A549 (cell line): ENCODE measurements around the gene CPNE1. TPM values are rescaled to one million over a fixed set of nuclear protein-coding genes. Genes with fewer than 3 reads are reported as not detected.

Source experiments
- ATAC-seq, 2 experiments: fragments of 200-7000 bp in 1 of 2; fragments of >200 bp in 1 of 2; cut with Nextera tagmentation in 1 of 2; cut with Tn5 transposase in 1 of 2; 3 replicates each; pipeline versions ENCODE4 v1.8.0 to v1.9.1; 2018 to 2020; ENCODE audit warnings: mild to moderate bottlenecking in 1 of 2, moderate library complexity in 1 of 2
- CTCF ChIA-PET: fragments of 300-600 bp; sonication (Branson Sonifier 250); formaldehyde crosslinking; extraction: SDS; loops from one replicate; lab custom pipeline; 2021; ENCODE audit warnings: antibody characterized with exemption, inconsistent platforms; lab: Yijun Ruan, JAX
- POLR2A ChIA-PET: fragments of 350-600 bp; formaldehyde crosslinking; extraction: SDS; loops from one replicate; lab custom pipeline; 2021; ENCODE audit warnings: antibody characterized with exemption, inconsistent platforms; lab: Yijun Ruan, JAX
- DNase-seq, 2 experiments: peaks; one replicate each; pipeline versions ENCODE4 v3.0.0 to v3.0.0-alpha.2; 2011 to 2016; ENCODE audit warnings: low read depth in 1 of 2, low spot score in 1 of 2
- FAIRE-seq: peaks from 2 replicates; lab custom pipeline; 2011; peaks lifted over from hg19 to GRCh38; lab: Jason Lieb, UNC
- H3K27ac ChIP-seq, 2 experiments: fragments of >200 bp; sonication (Bioruptor Twin); formaldehyde crosslinking; 3 replicates each; pipeline ENCODE4 v1.5.1; 2016 to 2017
- H3K4me1 ChIP-seq: fragments of >200 bp; sonication (Bioruptor Twin); formaldehyde crosslinking; 3 replicates; pipeline ENCODE4 v1.6.1; 2016
- H3K4me2 ChIP-seq: fragments of >200 bp; sonication (Bioruptor Twin); formaldehyde crosslinking; 3 replicates; pipeline ENCODE4 v1.6.1; 2016
- H3K4me3 ChIP-seq: fragments of >200 bp; sonication (Bioruptor Twin); formaldehyde crosslinking; 3 replicates; pipeline ENCODE4 v1.5.1; 2016
- H3K9me3 ChIP-seq: fragments of >200 bp; sonication (Bioruptor Twin); formaldehyde crosslinking; 3 replicates; pipeline ENCODE4 v1.6.1; 2016
- BCL3 ChIP-seq: fragments of >200 bp; sonication (Bioruptor Twin); formaldehyde crosslinking; IDR thresholded peaks from 3 replicates; pipeline ENCODE4 v1.6.1; 2016
- CEBPB ChIP-seq, 2 experiments: fragments of >200 bp in 1 of 2; sonication (Bioruptor Twin) in 1 of 2; formaldehyde crosslinking in 1 of 2; IDR thresholded peaks; 2 replicates each; pipeline ENCODE4 v1.6.1; 2012 to 2016
- CHD4 ChIP-seq: fragments of 200-600 bp; sonication (generic); IDR thresholded peaks from 2 replicates; pipeline ENCODE4 v1.6.1; 2016; ENCODE audit warnings: antibody characterized with exemption, mild to moderate bottlenecking, borderline replicate concordance
- E2F6 ChIP-seq: IDR thresholded peaks from 2 replicates; pipeline ENCODE4 v1.6.1; 2012; ENCODE audit warnings: low read depth, borderline replicate concordance
- EHMT2 ChIP-seq: fragments of 200-600 bp; sonication (generic); IDR thresholded peaks from 2 replicates; pipeline ENCODE4 v1.6.1; 2016; ENCODE audit warnings: antibody characterized with exemption, low read depth, mild to moderate bottlenecking, moderate library complexity
- EP300 ChIP-seq, 2 experiments: fragments of >200 bp; sonication (Bioruptor Twin); formaldehyde crosslinking; IDR thresholded peaks; 2 replicates in 1 of 2; 3 replicates in 1 of 2; pipeline ENCODE4 v1.6.1; 2016 to 2017
- ESRRA ChIP-seq: fragments of 150-350 bp; IDR thresholded peaks from 2 replicates; pipeline ENCODE4 v1.6.1; 2014; ENCODE audit warnings: mild to moderate bottlenecking, low read length, borderline replicate concordance
- FOSB ChIP-seq: fragments of 250-450 bp; sonication (Bioruptor Pico); IDR thresholded peaks from 2 replicates; pipeline ENCODE4 v1.5.0; 2020; ENCODE audit warnings: mild to moderate bottlenecking, moderate library complexity
- GATA3 ChIP-seq: IDR thresholded peaks from 2 replicates; pipeline ENCODE4 v1.6.1; 2012; ENCODE audit warnings: borderline replicate concordance
- HMGXB4 ChIP-seq: fragments of 250-450 bp; sonication (Bioruptor Pico); IDR thresholded peaks from 2 replicates; pipeline ENCODE4 v1.5.0; 2021; ENCODE audit warnings: mild to moderate bottlenecking, moderate library complexity, borderline replicate concordance
- HOXB5 ChIP-seq: fragments of 250-450 bp; sonication (Bioruptor Pico); IDR thresholded peaks from 2 replicates; pipeline ENCODE4 v1.5.0; 2020; ENCODE audit warnings: mild to moderate bottlenecking, moderate library complexity
- JUN ChIP-seq, 2 experiments: fragments of >200 bp; sonication (Bioruptor Twin); formaldehyde crosslinking; IDR thresholded peaks; 2 replicates in 1 of 2; 3 replicates in 1 of 2; pipeline ENCODE4 v1.6.1; 2016 to 2017
- JUNB ChIP-seq: fragments of >200 bp; sonication (Bioruptor Twin); formaldehyde crosslinking; IDR thresholded peaks from 2 replicates; pipeline ENCODE4 v1.6.1; 2016
- KDM5A ChIP-seq: fragments of 200-600 bp; sonication (generic); IDR thresholded peaks from 2 replicates; pipeline ENCODE4 v1.6.1; 2016; ENCODE audit warnings: antibody characterized with exemption, mild to moderate bottlenecking
- MAFK ChIP-seq: fragments of 450-650 bp; IDR thresholded peaks from 2 replicates; pipeline ENCODE4 v1.6.1; 2014; ENCODE audit not compliant: partially characterized antibody
- MAX ChIP-seq: IDR thresholded peaks from 2 replicates; pipeline ENCODE4 v1.6.1; 2012
- NR3C1 ChIP-seq: fragments of >200 bp; sonication (Bioruptor Twin); formaldehyde crosslinking; IDR thresholded peaks from 3 replicates; pipeline ENCODE4 v1.6.1; 2017
- POLR2A ChIP-seq: IDR thresholded peaks from 2 replicates; pipeline ENCODE4 v1.6.1; 2012; ENCODE audit warnings: mild to moderate bottlenecking, low read length
- RFX5 ChIP-seq: fragments of 450-650 bp; IDR thresholded peaks from 2 replicates; pipeline ENCODE4 v1.7.1; 2014; ENCODE audit warnings: antibody characterized with exemption, mild to moderate bottlenecking, moderate library complexity
- SMC3 ChIP-seq: fragments of >200 bp; sonication (Bioruptor Twin); formaldehyde crosslinking; IDR thresholded peaks from 3 replicates; pipeline ENCODE4 v1.6.1; 2018; ENCODE audit warnings: inconsistent platforms
- USF2 ChIP-seq: fragments of 450-650 bp; IDR thresholded peaks from 2 replicates; pipeline ENCODE4 v1.6.1; 2014; ENCODE audit warnings: antibody characterized with exemption
- ZC3H11A ChIP-seq: fragments of 450-650 bp; IDR thresholded peaks from 2 replicates; pipeline ENCODE4 v1.6.1; 2014; ENCODE audit warnings: antibody characterized with exemption, mild to moderate bottlenecking
- ZNF302 ChIP-seq: fragments of 250-450 bp; sonication (Bioruptor Pico); IDR thresholded peaks from 2 replicates; pipeline ENCODE4 v1.9.0; 2021; ENCODE audit warnings: inconsistent platforms, mild to moderate bottlenecking, moderate library complexity
- WGBS: methylation state at CpG from one replicate; pipeline ENCODE4 v1.1.6; 2017; ENCODE audit errors: missing lambda C conversion rate; 5-methylcytosine and 5-hydroxymethylcytosine counted together
- polyA plus RNA-seq, 4 experiments: library from polyadenylated mRNA; depleted of rRNA in 3 of 4; stranded (reverse); fragments of >200 nt; fragmentation: RNase III in 1 of 4; extraction: RNeasy Plus Mini Kit Qiagen cat#74134 plus additional on column Dnase treatment in 1 of 4; gene quantifications; 2 replicates in 3 of 4; 3 replicates in 1 of 4; pipeline ENCODE4 v1.2.3, GENCODE V29; 2011 to 2017

The CPNE1 gene
- polyA plus RNA-seq, 2 of the 4 experiments (the other 2 are of a cell fraction), result 199 to 244 TPM

- no peak overlapping the region for H3K4me3 ChIP-seq
- no peak for ATAC-seq
- no peaks in the 10 kb centered on the region; the same call in 2 of the 3 replicates for H3K4me1 ChIP-seq
- no peaks in the 10 kb centered on the region for H3K9me3 ChIP-seq
- POLR2A ChIA-PET, result interaction anchor here (1.7 kb wide), 1 partner anchor 10 kb away, joined by 4 read pairs; no protein-coding TSS in a partner anchor
- no peak for FAIRE-seq
- CTCF ChIA-PET, result interaction anchor here (2.3 kb wide), 1 partner anchor 35 kb away, joined by 8 read pairs; no protein-coding TSS in a partner anchor
- DNase-seq, result no peak
- no peak overlapping the region for H3K4me2 ChIP-seq
- no peak for TF ChIP-seq ESRRA
- TF ChIP-seq NR3C1, result no peak
- no peak for TF ChIP-seq JUN (IDR thresholded peaks at IDR 0.05)
- no peak for TF ChIP-seq E2F6
- no peak overlapping the region for H3K27ac ChIP-seq
- WGBS, result 94% methylated on average over 9 of the region's 9 CpGs
Observed at GRCh38 chr20:35654415-35654814, 10.3 kb downstream of the CPNE1 start.

- CTCF ChIA-PET, result interaction anchor here (0.9 to 2.3 kb wide), 3 partner anchors 18 to 47 kb away, joined by 3 to 8 read pairs (median 3); no protein-coding TSS in a partner anchor
- DNase-seq (no peak), ATAC-seq (no peak)
- H3K4me1 ChIP-seq, result no peaks in the 10 kb centered on the region; the same call in 2 of the 3 replicates
- 95% methylated on average over 4 of the region's 4 CpGs for WGBS
- TF ChIP-seq JUNB (no peak), MAX (no peak), CEBPB (IDR thresholded peaks at IDR 0.05) (no peak), KDM5A (no peak), POLR2A (no peak), EP300 (IDR thresholded peaks at IDR 0.05) (no peak), HMGXB4 (CRISPR knock-in tag) (no peak)
- TF ChIP-seq, all 56 proteins: peak for 0
- Histone ChIP-seq H3K4me3 (no peak overlapping the region), H3K9me3 (no peaks in the 10 kb centered on the region), H3K4me2 (no peak overlapping the region), H3K27ac (no peak overlapping the region)
- POLR2A ChIA-PET, result no interaction called here
- FAIRE-seq, result no peak
Observed at GRCh38 chr20:35653893-35654292, 10.8 kb downstream of the CPNE1 start.

- ChIA-PET CTCF (interaction anchor here (0.9 to 2.3 kb wide), 3 partner anchors 18 to 47 kb away, joined by 3 to 8 read pairs (median 3); no protein-coding TSS in a partner anchor), POLR2A (no interaction called here)
- Histone ChIP-seq H3K4me3 (no peak overlapping the region), H3K9me3 (no peaks in the 10 kb centered on the region), H3K4me2 (no peak overlapping the region), H3K27ac (no peak overlapping the region), H3K4me1 (no peaks in the 10 kb centered on the region; the same call in 2 of the 3 replicates)
- TF ChIP-seq EHMT2, result no peak
- no peak for TF ChIP-seq ESRRA
- no peak for TF ChIP-seq ZNF302 (CRISPR knock-in tag)
- no peak for TF ChIP-seq BCL3
- TF ChIP-seq USF2, result no peak
- no peak for TF ChIP-seq MAFK
- TF ChIP-seq CHD4, result no peak
- TF ChIP-seq RFX5, result no peak
- TF ChIP-seq HOXB5, result no peak
- no peak for TF ChIP-seq E2F6
- TF ChIP-seq ZC3H11A, result no peak
- TF ChIP-seq FOSB, result no peak
- no peak for TF ChIP-seq GATA3
- no peak for TF ChIP-seq SMC3
- no peak for TF ChIP-seq MAX
- DNase-seq, result no peak
- FAIRE-seq, result no peak
- WGBS, result 92% methylated on average over 3 of the region's 3 CpGs
- no peak for ATAC-seq
Observed at GRCh38 chr20:35653430-35653734, 11.3 kb downstream of the CPNE1 start.
